Measurements from ENCODE around the gene THRB. TPM values are rescaled to one million over a fixed set of nuclear protein-coding genes. Genes with fewer than 3 reads are reported as not detected.

Gene THRB
- total RNA-seq, 1 donor from 2014 or later, result 0.56 TPM

- Mint-ChIP-seq H3K27ac (ENCODE audit: unreplicated experiment) (no peak overlapping the region), H3K9me3 (ENCODE audit: unreplicated experiment) (no peaks in the 10 kb centered on the region), H3K36me3 (ENCODE audit: unreplicated experiment) (no peaks in the 10 kb centered on the region), H3K4me3 (ENCODE audit: unreplicated experiment) (no peak overlapping the region), H3K4me1 (ENCODE audit: low read depth, unreplicated experiment) (no peaks in the 10 kb centered on the region), H3K27me3 (ENCODE audit: unreplicated experiment) (peaks cover 2% of the 10 kb centered on the region)
- no peak for DNase-seq
- TF ChIP-seq, protein P1, sequence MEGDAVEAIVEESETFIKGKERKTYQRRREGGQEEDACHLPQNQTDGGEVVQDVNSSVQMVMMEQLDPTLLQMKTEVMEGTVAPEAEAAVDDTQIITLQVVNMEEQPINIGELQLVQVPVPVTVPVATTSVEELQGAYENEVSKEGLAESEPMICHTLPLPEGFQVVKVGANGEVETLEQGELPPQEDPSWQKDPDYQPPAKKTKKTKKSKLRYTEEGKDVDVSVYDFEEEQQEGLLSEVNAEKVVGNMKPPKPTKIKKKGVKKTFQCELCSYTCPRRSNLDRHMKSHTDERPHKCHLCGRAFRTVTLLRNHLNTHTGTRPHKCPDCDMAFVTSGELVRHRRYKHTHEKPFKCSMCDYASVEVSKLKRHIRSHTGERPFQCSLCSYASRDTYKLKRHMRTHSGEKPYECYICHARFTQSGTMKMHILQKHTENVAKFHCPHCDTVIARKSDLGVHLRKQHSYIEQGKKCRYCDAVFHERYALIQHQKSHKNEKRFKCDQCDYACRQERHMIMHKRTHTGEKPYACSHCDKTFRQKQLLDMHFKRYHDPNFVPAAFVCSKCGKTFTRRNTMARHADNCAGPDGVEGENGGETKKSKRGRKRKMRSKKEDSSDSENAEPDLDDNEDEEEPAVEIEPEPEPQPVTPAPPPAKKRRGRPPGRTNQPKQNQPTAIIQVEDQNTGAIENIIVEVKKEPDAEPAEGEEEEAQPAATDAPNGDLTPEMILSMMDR (IDR thresholded peaks at IDR 0.05; ENCODE audit: partially characterized antibody, unreplicated experiment), result no peak
Measured at GRCh38 chr3:24137958-24138875, 356.4 kb downstream of the THRB start.

DNA sequence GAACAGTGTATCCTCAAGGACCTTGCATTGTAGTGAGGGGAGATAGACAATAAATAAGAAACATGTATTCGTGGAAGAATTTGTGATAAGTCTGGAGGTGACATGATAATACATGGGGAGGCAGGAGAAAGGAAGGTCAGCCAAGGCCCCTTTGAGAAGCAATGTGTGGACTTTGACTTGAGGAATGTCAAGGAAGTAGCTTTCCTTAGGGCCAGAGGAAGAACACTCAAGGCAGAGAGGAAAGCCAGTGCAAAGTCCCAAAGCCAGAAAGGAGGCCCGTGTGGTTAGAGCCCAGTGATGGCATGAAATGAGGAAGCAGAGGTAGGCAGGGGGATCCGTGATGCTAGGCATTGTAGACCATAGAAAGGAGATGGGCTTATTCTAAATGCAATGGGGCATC lies 357.3 kb downstream of the THRB start:
- H3K4me1 Mint-ChIP-seq (ENCODE audit: low read depth, unreplicated experiment), result no peaks in the 10 kb centered on the region

DNA sequence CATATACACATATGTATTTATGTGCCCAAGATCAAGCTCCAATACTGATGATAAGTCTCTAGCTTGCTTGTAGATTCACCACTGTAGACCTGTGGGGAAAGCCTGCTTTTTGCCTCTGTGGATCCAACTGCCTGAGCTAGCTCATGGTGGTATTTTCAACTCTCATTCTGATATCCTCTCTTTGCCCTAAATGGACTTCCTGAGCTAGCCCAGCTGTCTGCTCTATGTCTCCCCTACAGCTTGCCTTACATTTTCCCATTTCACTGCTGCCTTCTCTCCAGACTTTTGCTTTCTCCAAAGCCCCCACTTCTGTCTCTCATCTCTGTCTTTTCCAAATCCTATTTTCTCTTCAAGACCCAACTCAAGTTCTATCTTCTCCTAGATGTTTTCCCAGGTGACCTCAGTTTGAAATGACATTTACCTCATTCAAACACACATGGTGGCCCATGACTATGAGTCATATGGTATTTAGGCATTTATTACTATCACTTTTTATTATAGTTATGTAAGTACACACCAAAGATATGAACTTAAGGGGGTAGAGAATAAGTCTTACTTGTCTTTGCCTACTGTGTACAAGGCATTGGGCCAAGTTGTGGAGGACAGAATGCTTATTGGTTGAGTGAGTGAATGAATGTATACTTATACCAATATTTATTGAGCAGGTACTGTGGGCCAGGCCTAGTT lies 357.9 kb downstream of the THRB start:
- no peaks in the 10 kb centered on the region for H3K4me1 Mint-ChIP-seq (ENCODE audit: low read depth, unreplicated experiment)
- H3K27ac Mint-ChIP-seq (ENCODE audit: unreplicated experiment), result no peak overlapping the region
- H3K27me3 Mint-ChIP-seq (ENCODE audit: unreplicated experiment), result peaks cover 2% of the 10 kb centered on the region

More for the DNA sequence above, 357.3 kb downstream of the THRB start:
- TF ChIP-seq, protein P1 (IDR thresholded peaks at IDR 0.05; ENCODE audit: partially characterized antibody, unreplicated experiment), result no peak
- no peaks in the 10 kb centered on the region for H3K36me3 Mint-ChIP-seq (ENCODE audit: unreplicated experiment)
- H3K9me3 Mint-ChIP-seq (ENCODE audit: unreplicated experiment), result no peaks in the 10 kb centered on the region
- H3K27me3 Mint-ChIP-seq (ENCODE audit: unreplicated experiment), result peaks cover 2% of the 10 kb centered on the region
- H3K27ac Mint-ChIP-seq (ENCODE audit: unreplicated experiment), result no peak overlapping the region
- DNase-seq, result no peak
- H3K4me3 Mint-ChIP-seq (ENCODE audit: unreplicated experiment), result no peak overlapping the region

GRCh38 chr3:24135280-24135679 lies 359.4 kb downstream of the THRB start:
- no peaks in the 10 kb centered on the region for H3K9me3 Mint-ChIP-seq (ENCODE audit: unreplicated experiment)
- TF ChIP-seq, protein P1 (IDR thresholded peaks at IDR 0.05; ENCODE audit: partially characterized antibody, unreplicated experiment), result no peak
- H3K27ac Mint-ChIP-seq (ENCODE audit: unreplicated experiment), result no peak overlapping the region
- no peak for DNase-seq
- no peak overlapping the region for H3K4me3 Mint-ChIP-seq (ENCODE audit: unreplicated experiment)
- H3K27me3 Mint-ChIP-seq (ENCODE audit: unreplicated experiment), result peaks cover 2% of the 10 kb centered on the region
- no peaks in the 10 kb centered on the region for H3K36me3 Mint-ChIP-seq (ENCODE audit: unreplicated experiment)
- no peaks in the 10 kb centered on the region for H3K4me1 Mint-ChIP-seq (ENCODE audit: low read depth, unreplicated experiment)

More for the DNA sequence above, 357.9 kb downstream of the THRB start:
- Mint-ChIP-seq H3K36me3 (ENCODE audit: unreplicated experiment) (no peaks in the 10 kb centered on the region), H3K4me3 (ENCODE audit: unreplicated experiment) (no peak overlapping the region), H3K9me3 (ENCODE audit: unreplicated experiment) (no peaks in the 10 kb centered on the region)
- TF ChIP-seq, protein P1 (IDR thresholded peaks at IDR 0.05; ENCODE audit: partially characterized antibody, unreplicated experiment), result no peak
- DNase-seq, result no peak

Data from glutamatergic neuron (in vitro differentiated cells).